ENCODE results near the gene MAEA.

GRCh38 chr4:1337376-1337831, 47.7 kb downstream of the MAEA start:
- TF ChIP-seq, protein P1, sequence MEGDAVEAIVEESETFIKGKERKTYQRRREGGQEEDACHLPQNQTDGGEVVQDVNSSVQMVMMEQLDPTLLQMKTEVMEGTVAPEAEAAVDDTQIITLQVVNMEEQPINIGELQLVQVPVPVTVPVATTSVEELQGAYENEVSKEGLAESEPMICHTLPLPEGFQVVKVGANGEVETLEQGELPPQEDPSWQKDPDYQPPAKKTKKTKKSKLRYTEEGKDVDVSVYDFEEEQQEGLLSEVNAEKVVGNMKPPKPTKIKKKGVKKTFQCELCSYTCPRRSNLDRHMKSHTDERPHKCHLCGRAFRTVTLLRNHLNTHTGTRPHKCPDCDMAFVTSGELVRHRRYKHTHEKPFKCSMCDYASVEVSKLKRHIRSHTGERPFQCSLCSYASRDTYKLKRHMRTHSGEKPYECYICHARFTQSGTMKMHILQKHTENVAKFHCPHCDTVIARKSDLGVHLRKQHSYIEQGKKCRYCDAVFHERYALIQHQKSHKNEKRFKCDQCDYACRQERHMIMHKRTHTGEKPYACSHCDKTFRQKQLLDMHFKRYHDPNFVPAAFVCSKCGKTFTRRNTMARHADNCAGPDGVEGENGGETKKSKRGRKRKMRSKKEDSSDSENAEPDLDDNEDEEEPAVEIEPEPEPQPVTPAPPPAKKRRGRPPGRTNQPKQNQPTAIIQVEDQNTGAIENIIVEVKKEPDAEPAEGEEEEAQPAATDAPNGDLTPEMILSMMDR (IDR thresholded peaks at IDR 0.05; ENCODE audit: low read depth, low read length), result no peak
- no peak for TF ChIP-seq POLR2A (IDR thresholded peaks at IDR 0.05; ENCODE audit: extremely low read depth, insufficient read length)

All from NB4 (cell line).